ENCODE measurements around the gene SVOP. TPM values are rescaled to one million over a fixed set of nuclear protein-coding genes. Genes with fewer than 3 reads are reported as not detected.
A peak's percentile ranks its signal among the peaks of the same experiment; 100 is the strongest.

Gene SVOP
- total and polyA plus RNA-seq, 2 of the 8 experiments (the other 6 are each of a cell fraction or from before 2014, with no cell fraction given): 0.06 TPM; not detected in 1

DNA sequence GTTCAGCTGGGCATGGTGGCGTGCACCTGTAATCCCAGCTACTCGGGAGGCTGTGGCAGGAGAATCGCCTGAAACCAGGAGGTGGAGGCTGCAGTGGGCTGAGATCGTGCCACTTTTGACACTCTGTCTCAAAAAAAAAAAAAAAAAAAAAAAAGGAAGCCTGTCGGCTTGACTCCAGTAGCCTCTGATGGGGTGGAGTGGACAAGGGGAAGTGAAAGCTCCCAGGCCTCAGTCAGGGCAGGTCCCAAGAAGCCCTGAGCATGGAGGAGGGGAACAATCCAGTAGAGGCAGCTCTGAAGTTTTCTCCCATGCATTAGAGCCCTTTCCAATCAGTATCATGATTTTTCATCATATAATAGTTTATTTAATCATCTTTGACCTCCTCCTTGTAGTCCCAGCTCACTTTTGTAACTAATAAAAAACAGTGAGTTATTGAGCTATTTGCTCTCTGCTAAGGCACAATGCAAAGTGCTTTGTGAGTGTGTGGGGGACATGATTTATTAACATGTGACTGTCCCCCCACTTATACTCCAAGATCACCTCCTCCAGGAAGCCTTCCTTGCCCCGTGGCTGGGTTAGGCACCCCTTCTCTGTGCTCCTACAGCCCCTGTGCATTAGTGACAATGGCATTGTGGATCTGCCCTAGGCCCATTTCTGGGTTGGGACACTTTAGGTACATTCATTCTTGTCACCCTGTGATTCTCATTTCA lies 158.8 kb downstream of the SVOP start:
- no peak overlapping the region for H4K5ac ChIP-seq (ENCODE audit: insufficient read length, low read depth, low read length)
- no peak overlapping the region for H3K4ac ChIP-seq (replicated peaks; ENCODE audit: insufficient read length, low read depth, low read length)
- H3K56ac ChIP-seq (replicated peaks; ENCODE audit: insufficient read length, low read depth, low read length): no peak overlapping the region
- H3K18ac ChIP-seq (ENCODE audit: extremely low read depth, low read length): no peak overlapping the region
- H4K20me1 ChIP-seq (replicated peaks in 1 of 2; ENCODE audit: control insufficient read depth in 1 of 2, insufficient read depth in 2 of 2, low read length in 2 of 2): no peaks in the 10 kb centered on the region
- H2AFZ ChIP-seq (ENCODE audit: low read length): no peak overlapping the region
- no peaks in the 10 kb centered on the region for H3K36me3 ChIP-seq (ENCODE audit: control insufficient read depth in 2 of 4, insufficient read depth in 4 of 4, low read length in 3 of 4)
- no peak overlapping the region for H2BK20ac ChIP-seq (ENCODE audit: low read length)
- no peak overlapping the region for H2AK5ac ChIP-seq (ENCODE audit: low read depth, low read length)
- no peak overlapping the region for H3K23ac ChIP-seq (ENCODE audit: insufficient read length)
- H3K23me2 ChIP-seq (ENCODE audit: low read depth, low read length): peaks cover 6% of the 10 kb centered on the region; the same call in 1 of the 2 replicates
- no peak overlapping the region for H2BK120ac ChIP-seq (replicated peaks; ENCODE audit: low read depth, low read length)
- H3K4me1 ChIP-seq (replicated peaks in 1 of 4; ENCODE audit: control insufficient read depth in 3 of 4, insufficient read depth in 4 of 4, low read length in 3 of 4): peaks cover 4 to 14% (median 9%) of the 10 kb centered on the region in 4 experiments
- H2BK12ac ChIP-seq (ENCODE audit: low read depth, low read length): no peak overlapping the region
- no peaks in the 10 kb centered on the region for H3K79me1 ChIP-seq (ENCODE audit: low read depth, low read length)
- peaks cover 0 to under 1% of the 10 kb centered on the region in 2 experiments; a peak in 1 of 4 replicates for H3K79me2 ChIP-seq (ENCODE audit: control insufficient read depth in 1 of 2, insufficient read depth in 2 of 2, low read length in 2 of 2)
- no peak overlapping the region for H3K4me3 ChIP-seq (ENCODE audit: extremely low read depth in 1 of 4, insufficient read depth in 2 of 4, low read depth in 3 of 4, low read length in 4 of 4)
- H3K27me3 ChIP-seq (replicated peaks in 1 of 4; ENCODE audit: control insufficient read depth in 3 of 4, extremely low read depth in 1 of 4, insufficient read depth in 3 of 4, low read length in 3 of 4): peaks cover 0 to 2% (median 0%) of the 10 kb centered on the region in 4 experiments; a peak in 3 of 7 replicates
- POLR2A ChIA-PET (ENCODE audit: partially characterized antibody): no interaction called here
- WGBS, 2 experiments (ENCODE audit: extremely low coverage in 1 of 2, insufficient coverage in 1 of 2, insufficient read length in 1 of 2, insufficient replicate concordance in 2 of 2, low coverage in 1 of 2, low lambda C conversion rate in 2 of 2, missing lambda C conversion rate in 1 of 2): 84% methylated on average over 5 of the region's 6 CpGs; no CpG with 5 or more reads in 1 of the 2 experiments
- no peak overlapping the region for H2BK15ac ChIP-seq (ENCODE audit: low read length)
- FAIRE-seq (no peak), DNase-seq (ENCODE audit: low read depth in 1 of 2, low spot score in 2 of 2) (no peak)
- H4K8ac ChIP-seq (ENCODE audit: extremely low read depth, insufficient read depth, low read length): no peak overlapping the region
- peak overlapping the region; percentile 17 for H4K91ac ChIP-seq (replicated peaks; ENCODE audit: insufficient read length, low read length)
- H3K27ac ChIP-seq (ENCODE audit: low read depth, low read length): no peak overlapping the region
- H3K14ac ChIP-seq (ENCODE audit: insufficient read length): no peak overlapping the region
- no peak overlapping the region for H3K4me2 ChIP-seq (ENCODE audit: insufficient read depth in 1 of 2, low read depth in 2 of 2, low read length in 2 of 2)
- H3K9ac ChIP-seq (replicated peaks in 1 of 4; ENCODE audit: extremely low read depth in 1 of 4, low read depth in 3 of 4, low read length in 3 of 4): no peak overlapping the region; a peak in 1 of 7 replicates
- CTCF ChIA-PET (ENCODE audit: partially characterized antibody): interaction anchor here (0.6 to 2.1 kb wide), 5 partner anchors 9 to 1569 kb away, joined by 3 to 9 read pairs (median 3); no protein-coding TSS in a partner anchor
- no peaks in the 10 kb centered on the region for H3K9me3 ChIP-seq (ENCODE audit: insufficient read depth in 2 of 2, low read depth in 1 of 2, low read length in 1 of 2)
- no peak overlapping the region for H2BK5ac ChIP-seq (ENCODE audit: low read depth, low read length)
- TF ChIP-seq TBP (IDR thresholded peaks at IDR 0.05; ENCODE audit: low read depth, low read length) (no peak), RAD21 (IDR thresholded peaks at IDR 0.05 in 1 of 2, conservative IDR thresholded peaks at IDR 0.05 in 1 of 2; ENCODE audit: low read depth in 2 of 2, low read length in 2 of 2) (no peak), RFX5 (IDR thresholded peaks at IDR 0.05; ENCODE audit: borderline replicate concordance, low read depth, low read length) (no peak), SP2 (IDR thresholded peaks at IDR 0.05; ENCODE audit: low read length) (no peak)
